OCI-LY7 (cell line): Measurements from ENCODE around the gene CHD9. TPM values are rescaled to one million over a fixed set of nuclear protein-coding genes. Genes with fewer than 3 reads are reported as not detected.

Experiments used
- BruUV-seq: library from RNA; stranded (reverse); fragments of 400-500 nt; replicated peaks from 2 replicates; lab custom pipeline; 2021; lab: Mats Ljungman, UMichigan
- CTCF ChIA-PET: fragments of 300-600 bp; sonication (Branson Sonifier 250); formaldehyde crosslinking; loops from one replicate; lab custom pipeline; 2022; ENCODE audit warnings: antibody characterized with exemption; ENCODE audit not compliant: unreplicated experiment; lab: Charles Lee
- POLR2A ChIA-PET: fragments of 300-600 bp; sonication (Branson Sonifier 250); formaldehyde crosslinking; loops from one replicate; lab custom pipeline; 2022; ENCODE audit warnings: antibody characterized with exemption; lab: Charles Lee
- DNase-seq: peaks from one replicate; pipeline ENCODE4 v3.0.0-alpha.2; 2015; ENCODE audit warnings: low spot score
- H2AFZ ChIP-seq: fragments of 200-600 bp; sonication (generic), shearing (Covaris generic); 2 replicates; pipeline ENCODE4 v1.6.1; 2014; ENCODE audit warnings: mild to moderate bottlenecking, antibody characterized with exemption, low read length, moderate library complexity
- H3K27ac ChIP-seq: fragments of 200-600 bp; sonication (generic); 2 replicates; pipeline ENCODE4 v1.5.1; 2014; ENCODE audit warnings: mixed run types, low read depth, mild to moderate bottlenecking, moderate library complexity, low read length, inconsistent platforms; ENCODE audit not compliant: poor library complexity, severe bottlenecking
- H3K36me3 ChIP-seq: fragments of 200-600 bp; sonication (generic); 2 replicates; pipeline ENCODE4 v1.6.1; 2014; ENCODE audit warnings: mild to moderate bottlenecking, antibody characterized with exemption, low read length, moderate library complexity, mixed read lengths; ENCODE audit not compliant: insufficient read depth
- H3K4me1 ChIP-seq: fragments of 200-600 bp; sonication (generic); 2 replicates; pipeline ENCODE4 v1.5.1; 2014; ENCODE audit warnings: mild to moderate bottlenecking, low read length; ENCODE audit not compliant: insufficient read depth, poor library complexity, severe bottlenecking
- H3K4me2 ChIP-seq: fragments of 200-600 bp; sonication (generic); 2 replicates; pipeline ENCODE4 v1.6.1; 2014; ENCODE audit warnings: mild to moderate bottlenecking, low read length
- H3K4me3 ChIP-seq: fragments of 200-600 bp; sonication (generic); 2 replicates; pipeline ENCODE4 v1.5.1; 2014; ENCODE audit warnings: mild to moderate bottlenecking, low read depth, low read length; ENCODE audit not compliant: poor library complexity, severe bottlenecking
- H3K79me2 ChIP-seq: fragments of 200-600 bp; sonication (generic); 2 replicates; pipeline ENCODE4 v1.6.1; 2016; ENCODE audit warnings: low read depth, mild to moderate bottlenecking, low read length, moderate library complexity, mixed read lengths; ENCODE audit not compliant: insufficient read depth
- H3K9me2 ChIP-seq: fragments of 200-600 bp; sonication (generic); 2 replicates; pipeline ENCODE4 v1.6.1; 2016; ENCODE audit warnings: mild to moderate bottlenecking, low read length, mixed read lengths; ENCODE audit not compliant: insufficient read depth
- H3K9me3 ChIP-seq: fragments of 200-600 bp; sonication (generic); 2 replicates; pipeline ENCODE4 v1.6.1; 2014; ENCODE audit warnings: mild to moderate bottlenecking, mixed run types, low read length, mixed read lengths
- H4K20me1 ChIP-seq: fragments of 200-600 bp; sonication (generic); 2 replicates; pipeline ENCODE4 v1.6.1; 2014; ENCODE audit warnings: mild to moderate bottlenecking, antibody characterized with exemption, low read length, moderate library complexity, mixed read lengths; ENCODE audit not compliant: insufficient read depth
- CTCF ChIP-seq: fragments of 200-600 bp; sonication (generic); conservative IDR thresholded peaks from 2 replicates; pipeline ENCODE4 v1.5.1; 2014; ENCODE audit warnings: mild to moderate bottlenecking, antibody characterized with exemption, low read length, moderate library complexity, mixed read lengths
- EZH2phosphoT487 ChIP-seq: fragments of 200-600 bp; sonication (generic); IDR thresholded peaks from 2 replicates; pipeline ENCODE4 v1.6.1; 2018; ENCODE audit warnings: low read depth, borderline replicate concordance, mild to moderate bottlenecking, mixed run types, antibody characterized with exemption, low read length, moderate library complexity, mixed read lengths
- intact Hi-C: fragments of 100-400 bp; cut with micrococcal nuclease; formaldehyde crosslinking; loops from one replicate; pipeline ENCODE4 v1.10.0; 2022; ENCODE audit not compliant: unreplicated experiment
- total RNA-seq, 2 experiments: library from RNA; depleted of rRNA in 1 of 2; stranded (reverse); fragments of >200 nt in 1 of 2; shearing (Covaris generic) in 1 of 2; gene quantifications; 2 replicates each; pipeline ENCODE4 v1.2.3, GENCODE V29; 2014 to 2022

Gene CHD9
- total RNA-seq, 2 experiments from 2014 or later = 52.6 to 85.9 TPM

DNA sequence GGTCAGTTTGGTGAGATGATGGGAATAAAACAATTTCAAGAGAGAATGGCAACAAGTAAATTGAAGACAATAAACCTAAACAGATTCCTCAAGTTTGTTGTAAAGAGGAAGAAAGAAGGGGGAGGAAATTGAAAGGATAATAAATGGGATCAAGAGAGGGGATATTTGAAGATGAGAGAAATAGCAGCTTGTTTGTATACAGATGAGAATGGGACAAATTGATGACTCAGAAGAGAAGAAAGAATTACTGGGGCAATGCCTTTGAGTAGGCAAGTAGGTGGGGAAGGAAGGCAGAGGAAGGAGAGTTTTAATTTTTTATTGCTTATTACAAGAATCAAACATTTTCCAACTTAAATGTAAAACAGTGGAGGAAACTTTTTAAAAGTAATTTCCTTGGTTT, 98.3 kb downstream of the CHD9 start:
- peaks cover 21% of the 10 kb centered on the region; the same call in 1 of the 2 replicates for H3K9me3 ChIP-seq
- H3K4me1 ChIP-seq = peaks cover 12% of the 10 kb centered on the region
- H2AFZ ChIP-seq = no peak overlapping the region
- H3K4me3 ChIP-seq = no peak overlapping the region
- H3K36me3 ChIP-seq = peaks cover 77% of the 10 kb centered on the region
- H3K27ac ChIP-seq = no peak overlapping the region
- TF ChIP-seq CTCF = no peak
- no peak for TF ChIP-seq EZH2phosphoT487
- peaks cover 12% of the 10 kb centered on the region; the same call in 1 of the 2 replicates for H4K20me1 ChIP-seq
- DNase-seq = no peak
- BruUV-seq = no TSS peak
- H3K9me2 ChIP-seq = no peaks in the 10 kb centered on the region
- ChIA-PET POLR2A (interaction anchor here (2.9 kb wide), 1 partner anchor 12 kb away, joined by 9 read pairs; no protein-coding TSS in a partner anchor), CTCF (no interaction called here)
- intact Hi-C loops = no loop called here
- H3K4me2 ChIP-seq = no peak overlapping the region
- H3K79me2 ChIP-seq = peaks cover 79% of the 10 kb centered on the region

DNA sequence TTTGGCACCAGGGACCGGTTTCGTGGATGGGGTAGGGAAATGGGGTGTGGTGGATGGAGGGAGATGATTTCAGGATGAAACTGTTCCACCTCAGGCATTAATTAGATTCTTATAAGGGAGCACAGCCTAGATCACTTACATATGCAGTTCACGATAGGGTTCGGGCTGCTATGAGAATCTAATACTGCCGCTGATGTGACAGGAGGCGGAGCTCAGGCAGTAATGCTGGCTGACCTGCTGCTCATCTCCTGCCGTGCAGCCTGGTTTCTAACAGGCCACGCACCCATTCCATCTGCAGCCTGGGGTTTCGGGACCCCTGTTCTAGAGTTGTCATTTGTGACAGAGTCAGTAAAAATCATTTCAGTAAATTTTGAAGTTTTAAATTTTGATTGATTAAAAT, 99.7 kb downstream of the CHD9 start:
- Histone ChIP-seq H3K4me1 (peaks cover 12% of the 10 kb centered on the region), H3K9me3 (peaks cover 13% of the 10 kb centered on the region; the same call in 1 of the 2 replicates), H3K4me2 (no peak overlapping the region), H3K36me3 (peaks cover 71% of the 10 kb centered on the region), H2AFZ (no peak overlapping the region), H3K79me2 (peaks cover 65% of the 10 kb centered on the region), H3K27ac (no peak overlapping the region), H3K9me2 (no peaks in the 10 kb centered on the region), H3K4me3 (no peak overlapping the region), H4K20me1 (peaks cover 12% of the 10 kb centered on the region; the same call in 1 of the 2 replicates)
- ChIA-PET POLR2A (interaction anchor here (0.7 to 2.9 kb wide), 4 partner anchors 11 to 145 kb away, joined by 3 to 9 read pairs (median 5); no protein-coding TSS in a partner anchor), CTCF (no interaction called here)
- no peak for DNase-seq
- intact Hi-C loops = no loop called here
- no TSS peak for BruUV-seq
- TF ChIP-seq EZH2phosphoT487 (no peak), CTCF (no peak)

GRCh38 chr16:53156516-53156915, 101.7 kb downstream of the CHD9 start:
- POLR2A ChIA-PET = no interaction called here
- TF ChIP-seq CTCF (no peak), EZH2phosphoT487 (no peak)
- H3K36me3 ChIP-seq = peaks cover 64% of the 10 kb centered on the region
- H3K79me2 ChIP-seq = peaks cover 64% of the 10 kb centered on the region
- no peak overlapping the region for H2AFZ ChIP-seq
- H3K4me1 ChIP-seq = peaks cover 9% of the 10 kb centered on the region
- CTCF ChIA-PET = no interaction called here
- H3K27ac ChIP-seq = no peak overlapping the region
- peaks cover 16% of the 10 kb centered on the region; the same call in 1 of the 2 replicates for H4K20me1 ChIP-seq
- H3K4me2 ChIP-seq = no peak overlapping the region
- intact Hi-C loops = no loop called here
- peaks cover 3% of the 10 kb centered on the region; the same call in 1 of the 2 replicates for H3K9me3 ChIP-seq
- no peak for DNase-seq
- H3K9me2 ChIP-seq = no peaks in the 10 kb centered on the region
- H3K4me3 ChIP-seq = no peak overlapping the region
- BruUV-seq = TSS peak; percentile 63
